GM23248 (cell line): ENCODE measurements around the gene STK32B.

Experiments used
- EZH2 ChIP-seq: fragments of 200-600 bp; sonication (generic); IDR thresholded peaks from 2 replicates; pipeline ENCODE4 v1.6.1; 2018; ENCODE audit warnings: antibody characterized with exemption, mild to moderate bottlenecking; ENCODE audit not compliant: insufficient read depth, poor library complexity, severe bottlenecking
- EZH2phosphoT487 ChIP-seq: fragments of 200-600 bp; sonication (generic); IDR thresholded peaks from 2 replicates; pipeline ENCODE4 v1.6.1; 2018; ENCODE audit warnings: antibody characterized with exemption, moderate library complexity, mild to moderate bottlenecking, low read depth; ENCODE audit not compliant: insufficient read depth

GRCh38 chr4:5120067-5120466 is 68.8 kb downstream of the STK32B start:
- TF ChIP-seq EZH2 (no peak), EZH2phosphoT487 (no peak)
